GM12878 (cell line): ENCODE data around the gene ANKRD13B. TPM values are rescaled to one million over a fixed set of nuclear protein-coding genes. Genes with fewer than 3 reads are reported as not detected.

Source experiments
- ATAC-seq: fragments of 200-7000 bp; cut with Tn5 transposase; 3 replicates; pipeline ENCODE4 v1.9.1; 2020; ENCODE audit warnings: mild to moderate bottlenecking, moderate library complexity
- BruUV-seq: library from RNA; stranded (reverse); fragments of 400-500 nt; replicated peaks from 2 replicates; lab custom pipeline; 2021; lab: Mats Ljungman, UMichigan
- CTCF ChIA-PET: fragments of 300-600 bp; sonication (Branson Sonifier 250); formaldehyde crosslinking; extraction: SDS; loops from one replicate; lab custom pipeline; 2021; ENCODE audit warnings: inconsistent platforms; lab: Yijun Ruan, JAX
- POLR2A ChIA-PET: fragments of 350-600 bp; formaldehyde crosslinking; extraction: SDS; loops from one replicate; lab custom pipeline; 2021; ENCODE audit warnings: inconsistent platforms; lab: Charles Lee
- RAD21 ChIA-PET: fragments of 300-600 bp; sonication (Branson Sonifier 250); formaldehyde crosslinking; loops from one replicate; lab custom pipeline; 2023; ENCODE audit warnings: antibody characterized with exemption; ENCODE audit not compliant: unreplicated experiment; lab: Charles Lee
- SMC1A ChIA-PET: fragments of 300-600 bp; sonication (Branson Sonifier 250); formaldehyde crosslinking; loops from one replicate; lab custom pipeline; 2023; ENCODE audit not compliant: unreplicated experiment, uncharacterized antibody; lab: Charles Lee
- DNase-seq: peaks from one replicate; pipeline ENCODE4 v3.0.0-alpha.2; 2011; ENCODE audit warnings: low read depth, low spot score
- FAIRE-seq: peaks from 3 replicates; lab custom pipeline; 2011; peaks lifted over from hg19 to GRCh38; lab: Jason Lieb, UNC
- H2AFZ ChIP-seq: 2 replicates; pipeline ENCODE4 v1.6.0; 2011; ENCODE audit warnings: low read depth, low read length, control low read depth; ENCODE audit not compliant: control insufficient read depth
- H3K27ac ChIP-seq: 2 replicates; pipeline ENCODE4 v1.5.1; 2011; ENCODE audit warnings: control low read depth; ENCODE audit not compliant: control insufficient read depth, insufficient read depth
- H3K27me3 ChIP-seq, 2 experiments: replicated peaks in 1 of 2; 2 replicates each; pipeline versions ENCODE4 v1.6.0 to v1.6.1; 2011; ENCODE audit warnings: low read length in 1 of 2; ENCODE audit not compliant: control insufficient read depth in 2 of 2, insufficient read depth in 2 of 2
- H3K36me3 ChIP-seq, 2 experiments: 2 replicates each; pipeline ENCODE4 v1.5.1; 2011; ENCODE audit warnings: low read length in 1 of 2; ENCODE audit not compliant: control insufficient read depth in 2 of 2, insufficient read depth in 2 of 2
- H3K4me1 ChIP-seq: 2 replicates; pipeline ENCODE4 v1.6.1; 2011; ENCODE audit warnings: mild to moderate bottlenecking, low read length, moderate library complexity, mixed read lengths; ENCODE audit not compliant: control insufficient read depth, insufficient read depth
- H3K4me2 ChIP-seq: 2 replicates; pipeline ENCODE4 v1.6.0; 2011; ENCODE audit warnings: control low read depth; ENCODE audit not compliant: control insufficient read depth, insufficient read depth
- H3K4me3 ChIP-seq: fragments of 200-600 bp; sonication (generic); 2 replicates; pipeline ENCODE4 v1.5.1; 2016
- H3K79me2 ChIP-seq: 2 replicates; pipeline ENCODE4 v1.6.0; 2011; ENCODE audit warnings: low read length; ENCODE audit not compliant: control insufficient read depth, insufficient read depth
- H3K9ac ChIP-seq: 2 replicates; pipeline ENCODE4 v1.8.0; 2011; ENCODE audit warnings: low read length, control low read depth, mixed read lengths; ENCODE audit not compliant: control insufficient read depth, insufficient read depth
- H3K9me3 ChIP-seq: replicated peaks from 3 replicates; pipeline ENCODE4 v1.5.1; 2011; ENCODE audit warnings: mild to moderate bottlenecking, low read length; ENCODE audit not compliant: control insufficient read depth, insufficient read depth
- H4K20me1 ChIP-seq: 2 replicates; pipeline ENCODE4 v1.6.0; 2011; ENCODE audit not compliant: control insufficient read depth, insufficient read depth
- EZH2 ChIP-seq: IDR thresholded peaks from 2 replicates; pipeline ENCODE4 v1.6.1; 2012; ENCODE audit warnings: low read depth, mild to moderate bottlenecking, control low read depth, inconsistent platforms, low read length, borderline replicate concordance; ENCODE audit not compliant: control insufficient read depth
- SIX5 ChIP-seq: IDR thresholded peaks from 2 replicates; pipeline ENCODE4 v1.6.1; 2011; ENCODE audit warnings: mild to moderate bottlenecking, low read depth, low read length, moderate library complexity; ENCODE audit not compliant: severe bottlenecking
- SUPT20H ChIP-seq: IDR thresholded peaks from 2 replicates; pipeline ENCODE4 v1.6.1; 2011; ENCODE audit warnings: low read depth, mild to moderate bottlenecking, low read length, moderate library complexity, borderline replicate concordance; ENCODE audit not compliant: control insufficient read depth
- TARDBP ChIP-seq: IDR thresholded peaks from 2 replicates; pipeline ENCODE4 v1.6.1; 2016; ENCODE audit warnings: borderline replicate concordance
- ZNF274 ChIP-seq: IDR thresholded peaks from one replicate; pipeline ENCODE4 v1.8.0; 2011; ENCODE audit not compliant: insufficient read length, insufficient read depth
- ZNF384 ChIP-seq: IDR thresholded peaks from 2 replicates; pipeline ENCODE4 v1.6.1; 2012; ENCODE audit warnings: low read depth, mild to moderate bottlenecking, low read length, improper control_type of control experiment, borderline replicate concordance
- WGBS: methylation state at CpG from one replicate; pipeline ENCODE4 v1.1.6; 2016; ENCODE audit warnings: low lambda C conversion rate; ENCODE audit not compliant: insufficient replicate concordance, insufficient coverage; ENCODE audit errors: missing lambda C conversion rate; 5-methylcytosine and 5-hydroxymethylcytosine counted together
- in situ Hi-C: fragments of 300-500 bp; cut with MboI; formaldehyde crosslinking; loops from 9 replicates; pipeline ENCODE4 v1.14.3; 2018; ENCODE audit warnings: mixed read lengths
- intact Hi-C: fragments of 100-400 bp; cut with micrococcal nuclease; formaldehyde crosslinking; loops from one replicate; pipeline ENCODE4 v1.14.2; 2022; ENCODE audit not compliant: unreplicated experiment
- polyA plus RNA-seq, 11 experiments: library from polyadenylated mRNA; depleted of rRNA in 4 of 11; unstranded in 6 of 11; stranded (reverse) in 5 of 11; fragments of >200 nt; fragmentation: Nextera tagmentation in 4 of 11; fragmentation: Illumina TruSeq in 1 of 11; extraction: Ambion mirVana in 4 of 11; extraction: Trizol in 1 of 11; gene quantifications; 1 replicate in 1 of 11; 2 replicates in 10 of 11; pipeline versions ENCODE4 v1.2.1 to v1.2.3, GENCODE V29; 2011 to 2016; ENCODE audit warnings: inconsistent platforms in 2 of 11, missing spikeins in 2 of 11, low read depth in 1 of 11
- total RNA-seq, 4 experiments: library from RNA; depleted of rRNA in 3 of 4; stranded (reverse); fragments of >200 nt in 3 of 4; fragmentation: Illumina TruSeq in 1 of 4; extraction: Trizol in 1 of 4; gene quantifications; 2 replicates each; pipeline versions ENCODE4 v1.2.1 to v1.2.3, GENCODE V29; 2013 to 2021

Gene ANKRD13B
- total and polyA plus RNA-seq, 10 of the 15 experiments (the other 5 are each of a cell fraction or from before 2014, with no cell fraction given) = 0.18 to 15.0 (median 2.8) TPM

- Histone ChIP-seq H3K4me1 (peaks cover 24% of the 10 kb centered on the region), H2AFZ (no peak overlapping the region), H3K36me3 (peaks cover 4 to 8% of the 10 kb centered on the region in 2 experiments; a peak in 3 of 4 replicates), H3K27me3 (no peaks in the 10 kb centered on the region), H3K79me2 (peaks cover 31% of the 10 kb centered on the region), H3K4me3 (no peak overlapping the region), H3K4me2 (no peak overlapping the region), H3K9me3 (no peaks in the 10 kb centered on the region), H3K27ac (peak overlapping the region; percentile 10; the same call in 1 of the 2 replicates), H3K9ac (peak overlapping the region; percentile 34; the same call in 1 of the 2 replicates), H4K20me1 (no peaks in the 10 kb centered on the region)
- ChIA-PET SMC1A (interaction anchor here (0.7 to 1.4 kb wide), 2 partner anchors 29 to 37 kb away, joined by 3 read pairs; no protein-coding TSS in a partner anchor), POLR2A (no interaction called here), CTCF (interaction anchor here (1.3 to 6.7 kb wide), 3 partner anchors 7 to 32 kb away, joined by 3 to 82 read pairs (median 72); partner anchors contain the start of gene ANKRD13B), RAD21 (no interaction called here)
- DNase-seq = no peak
- intact Hi-C loops (loop anchor here (5.0 kb wide), 1 partner anchor 438 kb away; no protein-coding TSS in a partner anchor), in situ Hi-C loops (no loop called here)
- BruUV-seq = no TSS peak
- FAIRE-seq = no peak
- no peak for TF ChIP-seq TARDBP
- TF ChIP-seq ZNF384 = peak; percentile 55; the same call in 1 of the 2 replicates
- TF ChIP-seq EZH2 = no peak
- no peak for TF ChIP-seq SIX5
- TF ChIP-seq ZNF274 = no peak
- no peak for TF ChIP-seq SUPT20H
- 59% methylated on average over 8 of the region's 12 CpGs for WGBS
- ATAC-seq = no peak
Measured at GRCh38 chr17:29584452-29585079, 8.4 kb upstream of the ANKRD13B start.
